ENCODE data around the gene CCT8L2. TPM values are rescaled to one million over a fixed set of nuclear protein-coding genes. Genes with fewer than 3 reads are reported as not detected.
"Not testable (repeated sequence)": the region's sequence is repeated elsewhere in the genome, so short reads cannot be mapped to it uniquely, and the experiment has no call there.

Gene CCT8L2
- total RNA-seq, 1 experiment from 2014 or later = not detected

GRCh38 chr22:16601437-16602223, 9.0 kb upstream of the CCT8L2 start:
- H3K9ac ChIP-seq (ENCODE audit: low read length) = no peak overlapping the region
- H3K4me1 ChIP-seq (ENCODE audit: control insufficient read depth in 1 of 2, insufficient read depth in 2 of 2, low read length in 2 of 2) = no peaks in the 10 kb centered on the region
- H3K27me3 ChIP-seq (ENCODE audit: insufficient read depth, low read length) = no peaks in the 10 kb centered on the region
- TF ChIP-seq SP1 (IDR thresholded peaks at IDR 0.05; ENCODE audit: low read depth) = no peak
- no peak for TF ChIP-seq FOSL1 (IDR thresholded peaks at IDR 0.05; ENCODE audit: low read depth)
- TF ChIP-seq POLR2AphosphoS5 (IDR thresholded peaks at IDR 0.05; ENCODE audit: low read depth, low read length) = no peak
- no peak for TF ChIP-seq TCF7L2 (IDR thresholded peaks at IDR 0.05; ENCODE audit: borderline replicate concordance, extremely low read depth, insufficient read depth, insufficient read length)
- no peak for TF ChIP-seq EGR1 (IDR thresholded peaks at IDR 0.05; ENCODE audit: low read depth)
- no peak for TF ChIP-seq SRF (IDR thresholded peaks at IDR 0.05; ENCODE audit: low read depth)
- no peak for TF ChIP-seq ELF1 (IDR thresholded peaks at IDR 0.05; ENCODE audit: borderline replicate concordance, low read depth)
- TF ChIP-seq EZH2 (IDR thresholded peaks at IDR 0.05) = no peak
- no peak for TF ChIP-seq JUND (IDR thresholded peaks at IDR 0.05)
- TF ChIP-seq EZH2phosphoT487 (IDR thresholded peaks at IDR 0.05; ENCODE audit: borderline replicate concordance) = no peak
- TF ChIP-seq ATF3 (IDR thresholded peaks at IDR 0.05) = no peak
- no peak for TF ChIP-seq ZNF274 (IDR thresholded peaks at IDR 0.05; ENCODE audit: low read depth, low read length)
- TF ChIP-seq REST (IDR thresholded peaks at IDR 0.05; ENCODE audit: low read depth) = no peak
- no peak for TF ChIP-seq YY1 (IDR thresholded peaks at IDR 0.05; ENCODE audit: extremely low read depth, insufficient replicate concordance, low read depth, low read length)
- no peak for TF ChIP-seq POLR2A (IDR thresholded peaks at IDR 0.05; ENCODE audit: borderline replicate concordance, extremely low read depth, insufficient read depth, insufficient read length)
- no peak overlapping the region for H3K27ac ChIP-seq (ENCODE audit: low read depth, low read length)
- CTCF ChIA-PET = no interaction called here
- no peak overlapping the region for H3K4me3 ChIP-seq (replicated peaks in 1 of 2; ENCODE audit: low read depth in 1 of 2, low read length in 2 of 2)
- POLR2A ChIA-PET = no interaction called here
- no TSS peak for BruUV-seq (replicated peaks)
- H3K36me3 ChIP-seq (ENCODE audit: control insufficient read depth in 1 of 2, insufficient read depth in 2 of 2, low read length in 2 of 2) = no peaks in the 10 kb centered on the region
- ATAC-seq (no peak), DNase-seq (ENCODE audit: low read depth, low spot score) (no peak)
- no peaks in the 10 kb centered on the region for H3K9me3 ChIP-seq (ENCODE audit: control insufficient read depth in 1 of 2, insufficient read depth in 1 of 2, low read depth in 1 of 2, low read length in 2 of 2)
- RAD21 ChIA-PET (ENCODE audit: low non-redundant PET in 1 of 2, low total read pairs in 2 of 2, uncharacterized antibody in 2 of 2, unreplicated experiment in 2 of 2) = no interaction called here
- H3K79me2 ChIP-seq (ENCODE audit: insufficient read depth, low read length) = no peaks in the 10 kb centered on the region
- intact Hi-C loops (cut with micrococcal nuclease) = no loop called here
- no peaks in the 10 kb centered on the region for H4K20me1 ChIP-seq (ENCODE audit: insufficient read depth)
- no peaks in the 10 kb centered on the region for H3K9me2 ChIP-seq (ENCODE audit: insufficient read depth)
- H2AFZ ChIP-seq (ENCODE audit: low read depth, low read length, poor library complexity, severe bottlenecking) = no peak overlapping the region
- no peak overlapping the region for H3K4me2 ChIP-seq (ENCODE audit: low read length)

- ATAC-seq; RAD21 ChIA-PET (ENCODE audit: low non-redundant PET in 1 of 2, low total read pairs in 2 of 2, uncharacterized antibody in 2 of 2, unreplicated experiment in 2 of 2); H3K79me2 ChIP-seq (ENCODE audit: insufficient read depth, low read length); H3K36me3 ChIP-seq (ENCODE audit: control insufficient read depth in 1 of 2, insufficient read depth in 2 of 2, low read length in 2 of 2); H3K9ac ChIP-seq (ENCODE audit: low read length); H3K4me3 ChIP-seq (replicated peaks in 1 of 2; ENCODE audit: low read depth in 1 of 2, low read length in 2 of 2); H4K20me1 ChIP-seq (ENCODE audit: insufficient read depth); H3K9me3 ChIP-seq (ENCODE audit: control insufficient read depth in 1 of 2, insufficient read depth in 1 of 2, low read depth in 1 of 2, low read length in 2 of 2); H3K4me2 ChIP-seq (ENCODE audit: low read length); H3K27me3 ChIP-seq (ENCODE audit: insufficient read depth, low read length); POLR2A ChIA-PET; intact Hi-C loops (cut with micrococcal nuclease); H3K9me2 ChIP-seq (ENCODE audit: insufficient read depth); H3K27ac ChIP-seq (ENCODE audit: low read depth, low read length); H2AFZ ChIP-seq (ENCODE audit: low read depth, low read length, poor library complexity, severe bottlenecking); BruUV-seq (replicated peaks); H3K4me1 ChIP-seq (ENCODE audit: control insufficient read depth in 1 of 2, insufficient read depth in 2 of 2, low read length in 2 of 2); CTCF ChIA-PET; DNase-seq (ENCODE audit: low read depth, low spot score): not testable (repeated sequence)
Observed at GRCh38 chr22:16600644-16601436, 8.2 kb upstream of the CCT8L2 start.

All from HCT116 (cell line).